Heart left ventricle (tissue), 16 donors: ENCODE data around the gene HS1BP3. TPM values are rescaled to one million over a fixed set of nuclear protein-coding genes. Genes with fewer than 3 reads are reported as not detected.

Experiments
- ATAC-seq, 4 donors: fragments of 200-7000 bp; cut with Tn5 transposase; one replicate each; pipeline ENCODE4 v1.9.1; 2020 to 2022; ENCODE audit warnings: moderate library complexity in 4 of 4, mild to moderate bottlenecking in 3 of 4, moderate number of reproducible peaks in 1 of 4
- DNase-seq, 5 donors: peaks; one replicate each; pipeline ENCODE4 v3.0.0-alpha.2; 2020
- H3K27ac ChIP-seq, 12 donors: fragments of 200-600 bp; sonication (generic) in 4 of 12; one replicate each; pipeline versions ENCODE4 v1.5.0 to v1.8.0; 2016 to 2022; ENCODE audit warnings: mild to moderate bottlenecking in 2 of 12
- H3K27me3 ChIP-seq, 9 donors: fragments of 200-600 bp; sonication (generic) in 2 of 9; one replicate each; pipeline versions ENCODE4 v1.5.1 to v1.8.0; 2016 to 2022; ENCODE audit warnings: mild to moderate bottlenecking in 3 of 9
- H3K36me3 ChIP-seq, 9 donors: fragments of 200-600 bp; sonication (generic) in 2 of 9; one replicate each; pipeline versions ENCODE4 v1.5.0 to v1.8.0; 2018 to 2022; ENCODE audit warnings: mild to moderate bottlenecking in 2 of 9
- H3K4me1 ChIP-seq, 12 donors: fragments of 200-600 bp; sonication (generic) in 4 of 12; one replicate each; pipeline versions ENCODE4 v1.5.0 to v1.8.0; 2016 to 2022; ENCODE audit warnings: mild to moderate bottlenecking in 3 of 12
- H3K4me3 ChIP-seq, 12 donors: fragments of 200-600 bp; sonication (generic) in 4 of 12; one replicate each; pipeline versions ENCODE4 v1.5.0 to v1.8.0; 2017 to 2022; ENCODE audit warnings: mild to moderate bottlenecking in 9 of 12, moderate library complexity in 4 of 12
- H3K9me3 ChIP-seq, 12 donors: fragments of 200-600 bp; sonication (generic) in 4 of 12; one replicate each; pipeline versions ENCODE4 v1.5.0 to v1.8.0; 2016 to 2022; ENCODE audit warnings: mild to moderate bottlenecking in 1 of 12
- POLR2A ChIP-seq, 2 donors: fragments of 450-650 bp; IDR thresholded peaks; one replicate each; pipeline ENCODE4 v1.6.1; 2017; ENCODE audit warnings: antibody characterized with exemption in 2 of 2, mild to moderate bottlenecking in 2 of 2, moderate library complexity in 2 of 2
- WGBS, 4 donors: extraction: QIAGEN DNeasy Blood & Tissue Kit in 2 of 4; methylation state at CpG; one replicate each; pipeline versions ENCODE4 v1.1.5 to v1.1.7; 2013 to 2018; 5-methylcytosine and 5-hydroxymethylcytosine counted together
- intact Hi-C, 10 donors: fragments of 100-400 bp; cut with DNase I; formaldehyde crosslinking; loops; one replicate each; pipeline versions ENCODE4 v1.11.1 to v1.14.2; 2022
- polyA plus RNA-seq, 2 donors: library from polyadenylated mRNA; stranded (reverse); fragments of 200-250 nt; gene quantifications; one replicate each; pipeline ENCODE4 v1.2.3, GENCODE V29; 2013
- total RNA-seq, 9 donors: library from RNA; depleted of rRNA in 2 of 9; stranded (reverse); fragments of >200 nt in 2 of 9; fragmentation: NEBNext Ultra II Directional in 3 of 9; extraction: Animal tissue kit (Norgen Biotek cat#: 25700) in 3 of 9; gene quantifications; one replicate each; pipeline versions ENCODE4 v1.1.0 to v1.2.4, GENCODE V29; 2016 to 2023
- TF ChIP-seq, protein P1 (sequence below), 12 donors: fragments of 200-600 bp; sonication (generic) in 4 of 12; IDR thresholded peaks; one replicate each; pipeline versions ENCODE4 v1.5.0 to v1.8.0; 2018 to 2022; ENCODE audit warnings: antibody characterized with exemption in 12 of 12, mild to moderate bottlenecking in 5 of 12
- donor health status: ischemic (EF 13 %, LVEDD 7.1; RV severe dilation, severe dysfunction).
- donor health status: healthy with polysubstance abuse.
- donor health status: DM: no; HTN: yes; CAD: no.
- donor health status: DM: no; HTN: no; CAD: no.
- donor health status: ischemic (EF 25% LVEDD 6.9; RV normal size, moderate dysfunction).
- donor health status: ischemic (EF 25% LVEDD 5.7; RV mildly dilated, moderate dysfunction).
- donor health status: healthy.
- donor health status: DM: yes; HTN: yes; CAD: no.
- donor health status: ischemic (EF 35%, LVEDD 5.7; RV mildly dilated, moderate dysfunction).
- donor health status: nonischemic (EF 11% LVEDD 7.7; RV severe dilation, severe dysfunction).
- donor health status: DM: yes; HTN: yes; CAD: no.
- donor health status: PGD.
- donor health status: ischemic (EF 29% LVEDD 5.4; RV normal size, mild dysfunction).
- donor health status: nonischemic (EF 23%, LVEDD 6.1; RV moderate dilation, normal function).

Gene HS1BP3
- total and polyA plus RNA-seq, 11 donors = 12.7 to 23.7 (median 21.0) TPM

GRCh38 chr2:20574423-20574911 lies 76.4 kb downstream of the HS1BP3 start:
- no peaks in the 10 kb centered on the region for H3K9me3 ChIP-seq
- ATAC-seq (no peak), DNase-seq (peak in 1 of 5 donors; percentile 5)
- H3K36me3 ChIP-seq = no peaks in the 10 kb centered on the region
- WGBS, 4 donors = 83 to 87% (median 86%) methylated on average over 4 to 5 of the region's 5 CpGs
- H3K4me1 ChIP-seq = peaks cover 16 to 99% (median 93%) of the 10 kb centered on the region in 12 donors
- TF ChIP-seq POLR2A (IDR thresholded peaks at IDR 0.05) = no peak
- TF ChIP-seq, protein P1, sequence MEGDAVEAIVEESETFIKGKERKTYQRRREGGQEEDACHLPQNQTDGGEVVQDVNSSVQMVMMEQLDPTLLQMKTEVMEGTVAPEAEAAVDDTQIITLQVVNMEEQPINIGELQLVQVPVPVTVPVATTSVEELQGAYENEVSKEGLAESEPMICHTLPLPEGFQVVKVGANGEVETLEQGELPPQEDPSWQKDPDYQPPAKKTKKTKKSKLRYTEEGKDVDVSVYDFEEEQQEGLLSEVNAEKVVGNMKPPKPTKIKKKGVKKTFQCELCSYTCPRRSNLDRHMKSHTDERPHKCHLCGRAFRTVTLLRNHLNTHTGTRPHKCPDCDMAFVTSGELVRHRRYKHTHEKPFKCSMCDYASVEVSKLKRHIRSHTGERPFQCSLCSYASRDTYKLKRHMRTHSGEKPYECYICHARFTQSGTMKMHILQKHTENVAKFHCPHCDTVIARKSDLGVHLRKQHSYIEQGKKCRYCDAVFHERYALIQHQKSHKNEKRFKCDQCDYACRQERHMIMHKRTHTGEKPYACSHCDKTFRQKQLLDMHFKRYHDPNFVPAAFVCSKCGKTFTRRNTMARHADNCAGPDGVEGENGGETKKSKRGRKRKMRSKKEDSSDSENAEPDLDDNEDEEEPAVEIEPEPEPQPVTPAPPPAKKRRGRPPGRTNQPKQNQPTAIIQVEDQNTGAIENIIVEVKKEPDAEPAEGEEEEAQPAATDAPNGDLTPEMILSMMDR (IDR thresholded peaks at IDR 0.05) = no peak
- H3K4me3 ChIP-seq = no peak overlapping the region
- no peaks in the 10 kb centered on the region for H3K27me3 ChIP-seq
- peak overlapping the region; percentile 48 to 94 (median 69) for H3K27ac ChIP-seq
- intact Hi-C loops = loop anchor here in 4 of 10 donors (5.0 to 10.0 kb wide), 3 partner anchors 42 to 50 kb away; no protein-coding TSS in a partner anchor

DNA sequence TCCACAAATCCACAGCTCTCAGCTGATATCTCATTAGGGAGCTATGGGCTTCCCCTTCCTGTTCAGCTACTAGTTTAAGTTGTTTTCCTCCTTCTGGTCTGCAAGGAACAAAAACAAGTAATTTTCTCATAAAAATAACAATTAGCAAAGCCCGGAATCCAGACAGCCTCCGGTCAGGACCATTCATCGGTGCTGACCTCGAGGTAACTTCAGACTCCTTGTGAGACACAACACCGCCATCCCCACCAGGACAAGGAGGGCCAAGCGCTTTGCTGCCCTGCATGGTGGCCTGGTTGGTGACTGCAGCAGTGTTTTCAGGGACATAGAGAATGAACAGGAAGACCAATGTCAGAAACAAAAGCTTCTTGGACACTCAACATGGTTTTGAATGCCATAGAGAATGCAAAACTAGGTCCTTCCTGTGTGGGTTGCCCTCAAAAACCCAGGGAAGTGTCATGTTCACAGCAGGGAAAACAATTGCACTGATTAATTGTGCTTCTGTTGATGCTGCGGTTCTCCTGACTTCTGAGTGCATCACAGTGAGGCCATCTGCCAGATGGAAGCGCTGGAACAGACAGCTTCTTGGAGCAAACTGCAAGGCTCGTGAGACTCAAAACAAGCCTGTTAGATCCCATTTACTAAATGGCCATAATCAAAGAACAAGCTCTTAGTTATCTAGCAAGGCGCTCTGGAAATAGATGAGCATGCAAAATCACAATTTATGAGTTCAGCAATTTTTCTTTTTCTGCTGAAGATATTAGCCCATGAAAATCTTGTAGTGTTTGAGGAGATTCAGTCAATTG lies 77.1 kb downstream of the HS1BP3 start:
- DNase-seq = peak in 1 of 5 donors; percentile 61
- TF ChIP-seq, protein P1 (IDR thresholded peaks at IDR 0.05) = no peak
- TF ChIP-seq POLR2A (IDR thresholded peaks at IDR 0.05) = no peak
- Histone ChIP-seq H3K9me3 (no peaks in the 10 kb centered on the region), H3K4me1 (peaks cover 14 to 99% (median 91%) of the 10 kb centered on the region in 12 donors), H3K4me3 (no peak overlapping the region), H3K27ac (peak overlapping the region; percentile 48 to 94 (median 69)), H3K27me3 (no peaks in the 10 kb centered on the region), H3K36me3 (no peaks in the 10 kb centered on the region)
- intact Hi-C loops = loop anchor here in 4 of 10 donors (5.0 to 10.0 kb wide), 3 partner anchors 42 to 51 kb away; no protein-coding TSS in a partner anchor
- WGBS, 4 donors = 58 to 70% (median 62%) methylated on average over 10 of the region's 10 CpGs
- no peak for ATAC-seq

DNA sequence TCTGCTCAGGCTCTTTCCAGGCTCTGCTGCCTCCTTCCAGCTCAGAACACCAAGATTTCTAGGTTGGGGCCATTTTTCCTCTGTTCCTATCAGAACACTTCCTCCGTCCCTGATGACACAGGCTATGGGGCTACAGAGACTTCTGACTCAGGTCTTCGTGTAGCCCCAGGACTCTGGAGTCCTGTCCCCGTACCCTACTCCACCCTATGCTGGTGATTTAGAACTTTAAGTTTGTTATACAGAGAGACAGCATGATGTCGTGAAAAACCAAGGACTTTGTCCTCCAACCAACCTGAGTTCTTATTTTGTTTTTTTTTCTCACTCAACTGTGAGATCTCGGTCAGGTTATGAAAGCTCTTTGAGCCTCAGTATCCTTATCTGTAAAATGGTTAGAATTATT lies 78.7 kb downstream of the HS1BP3 start:
- Histone ChIP-seq H3K4me3 (no peak overlapping the region), H3K36me3 (no peaks in the 10 kb centered on the region), H3K27me3 (no peaks in the 10 kb centered on the region), H3K4me1 (peaks cover 7 to 99% (median 90%) of the 10 kb centered on the region in 12 donors), H3K27ac (peak overlapping the region; percentile 22 to 94 (median 82)), H3K9me3 (no peaks in the 10 kb centered on the region)
- TF ChIP-seq POLR2A (IDR thresholded peaks at IDR 0.05) = no peak
- TF ChIP-seq, protein P1 (IDR thresholded peaks at IDR 0.05) = no peak
- intact Hi-C loops = loop anchor here in 4 of 10 donors (5.0 to 10.0 kb wide), 3 partner anchors 40 to 53 kb away; no protein-coding TSS in a partner anchor
- DNase-seq = no peak
- WGBS, 4 donors = 95 to 97% (median 95%) methylated on average over 5 of the region's 5 CpGs
- ATAC-seq = no peak

DNA sequence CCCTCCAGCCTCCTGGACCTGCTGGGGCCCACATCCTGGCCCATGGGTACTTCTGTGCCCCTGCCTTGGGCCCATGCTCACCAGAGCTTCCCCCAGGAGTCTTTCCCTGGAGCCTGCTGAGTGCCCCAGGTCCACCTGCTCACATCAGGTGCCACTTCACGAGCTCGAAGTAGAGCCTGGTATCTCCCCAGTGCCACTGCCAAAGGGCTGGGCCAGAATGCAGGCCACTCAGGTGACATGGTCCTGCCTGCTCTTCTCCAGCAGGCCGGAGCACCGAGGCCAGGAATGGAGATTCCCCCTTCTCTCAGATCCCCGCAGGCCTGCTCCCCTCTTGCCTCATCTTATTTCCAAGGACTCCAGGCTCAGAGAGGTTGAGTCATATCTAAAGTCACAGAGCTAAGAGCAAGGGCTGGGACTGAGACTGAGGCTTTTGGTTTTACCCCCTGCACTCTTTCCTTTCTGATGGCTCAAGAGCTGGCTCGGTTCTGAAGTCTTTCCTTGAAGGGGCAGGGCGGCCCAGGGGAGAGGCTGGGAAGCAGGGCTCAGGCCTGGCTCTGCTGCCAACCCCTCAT lies 79.2 kb downstream of the HS1BP3 start:
- Histone ChIP-seq H3K4me1 (peaks cover 7 to 98% (median 87%) of the 10 kb centered on the region in 12 donors), H3K27ac (peak overlapping the region; percentile 22 to 94 (median 82)), H3K36me3 (no peaks in the 10 kb centered on the region), H3K4me3 (no peak overlapping the region), H3K27me3 (no peaks in the 10 kb centered on the region), H3K9me3 (no peaks in the 10 kb centered on the region)
- intact Hi-C loops = loop anchor here in 4 of 10 donors (5.0 to 10.0 kb wide), 3 partner anchors 39 to 53 kb away; no protein-coding TSS in a partner anchor
- WGBS, 4 donors = 90 to 97% (median 92%) methylated on average over 5 to 7 of the region's 7 CpGs
- TF ChIP-seq, protein P1 (IDR thresholded peaks at IDR 0.05) = no peak
- no peak for TF ChIP-seq POLR2A (IDR thresholded peaks at IDR 0.05)
- ATAC-seq (no peak), DNase-seq (peak in 1 of 5 donors; percentile 22)
